ENCODE results near the gene DYRK4. TPM values are rescaled to one million over a fixed set of nuclear protein-coding genes. Genes with fewer than 3 reads are reported as not detected.

Gene DYRK4
- total RNA-seq, 6 experiments from 2014 or later: 8.9 to 16.7 (median 10.6) TPM

- Histone ChIP-seq H3K36me3 (peaks cover 0 to 33% (median 16%) of the 10 kb centered on the region in 4 donors), H3K4me1 (peaks cover 0 to 9% (median 2%) of the 10 kb centered on the region in 4 donors), H3K9me3 (no peaks in the 10 kb centered on the region), H3K4me3 (no peak overlapping the region), H3K27ac (no peak overlapping the region), H3K27me3 (no peaks in the 10 kb centered on the region)
- ATAC-seq: no peak
- intact Hi-C loops (cut with DNase I): no loop called here
- no peak for DNase-seq
- no peak for TF ChIP-seq POLR2A (IDR thresholded peaks at IDR 0.05)
- TF ChIP-seq CTCF (IDR thresholded peaks at IDR 0.05): no peak
- WGBS (ENCODE audit: insufficient coverage, low coverage, low lambda C conversion rate, missing lambda C conversion rate): 95% methylated on average over 9 of the region's 9 CpGs
These were observed 47.1 kb downstream of the DYRK4 start for GRCh38 chr12:4609071-4609470.

- Histone ChIP-seq H3K36me3 (peaks cover 0 to 38% (median 16%) of the 10 kb centered on the region in 4 donors), H3K27ac (no peak overlapping the region), H3K27me3 (no peaks in the 10 kb centered on the region), H3K9me3 (no peaks in the 10 kb centered on the region), H3K4me1 (peaks cover 0 to 6% (median 2%) of the 10 kb centered on the region in 4 donors), H3K4me3 (no peak overlapping the region)
- no peak for DNase-seq
- no peak for ATAC-seq
- intact Hi-C loops (cut with DNase I): no loop called here
- whole genome bisulfite sequencing (ENCODE audit: insufficient coverage, low coverage, low lambda C conversion rate, missing lambda C conversion rate): 82% methylated on average over 4 of the region's 4 CpGs
- TF ChIP-seq CTCF (IDR thresholded peaks at IDR 0.05) (no peak), POLR2A (IDR thresholded peaks at IDR 0.05) (no peak)
These were observed 48.5 kb downstream of the DYRK4 start for GRCh38 chr12:4610481-4610880.

GRCh38 chr12:4615667-4616066, 53.7 kb downstream of the DYRK4 start:
- no peak for DNase-seq
- peaks cover 0 to 38% (median 16%) of the 10 kb centered on the region in 4 donors for H3K36me3 ChIP-seq
- TF ChIP-seq POLR2A (IDR thresholded peaks at IDR 0.05) (no peak), CTCF (IDR thresholded peaks at IDR 0.05) (no peak)
- no peaks in the 10 kb centered on the region for H3K4me1 ChIP-seq
- no peaks in the 10 kb centered on the region for H3K9me3 ChIP-seq
- no peak for ATAC-seq
- no peak overlapping the region for H3K4me3 ChIP-seq
- H3K27ac ChIP-seq: no peak overlapping the region
- intact Hi-C loops (cut with DNase I): no loop called here
- 94% methylated on average over 2 of the region's 9 CpGs for WGBS (ENCODE audit: insufficient coverage, low coverage, low lambda C conversion rate, missing lambda C conversion rate)
- H3K27me3 ChIP-seq: no peaks in the 10 kb centered on the region

GRCh38 chr12:4621511-4621910, 59.5 kb downstream of the DYRK4 start:
- Histone ChIP-seq H3K9me3 (no peaks in the 10 kb centered on the region), H3K4me1 (no peaks in the 10 kb centered on the region), H3K4me3 (no peak overlapping the region), H3K27me3 (no peaks in the 10 kb centered on the region), H3K36me3 (no peaks in the 10 kb centered on the region), H3K27ac (no peak overlapping the region)
- TF ChIP-seq POLR2A (IDR thresholded peaks at IDR 0.05): no peak
- no peak for TF ChIP-seq CTCF (IDR thresholded peaks at IDR 0.05)
- no peak for ATAC-seq
- DNase-seq: no peak
- 89% methylated on average over 3 of the region's 3 CpGs for WGBS (ENCODE audit: insufficient coverage, low coverage, low lambda C conversion rate, missing lambda C conversion rate)
- intact Hi-C loops (cut with DNase I): no loop called here

- Histone ChIP-seq H3K27me3 (no peaks in the 10 kb centered on the region), H3K9me3 (no peaks in the 10 kb centered on the region), H3K4me3 (no peak overlapping the region), H3K4me1 (no peaks in the 10 kb centered on the region), H3K27ac (no peak overlapping the region), H3K36me3 (no peaks in the 10 kb centered on the region)
- DNase-seq (no peak), ATAC-seq (no peak)
- WGBS (ENCODE audit: insufficient coverage, low coverage, low lambda C conversion rate, missing lambda C conversion rate): 79% methylated on average over 5 of the region's 5 CpGs
- intact Hi-C loops (cut with DNase I): no loop called here
- TF ChIP-seq CTCF (IDR thresholded peaks at IDR 0.05) (no peak), POLR2A (IDR thresholded peaks at IDR 0.05) (no peak)
These were observed 64.5 kb downstream of the DYRK4 start for GRCh38 chr12:4626543-4626942.
